GM19452 (cell line): Measurements from ENCODE around the gene SMC1B.
"Not testable (repeated sequence)": the region's sequence is repeated elsewhere in the genome, so short reads cannot be mapped to it uniquely, and the experiment has no call there.

Experiments used
- ATAC-seq: cut with Tn5 transposase; IDR thresholded peaks from one replicate; pipeline ENCODE4 v1.9.1; 2021; ENCODE audit not compliant: unreplicated experiment

The SMC1B gene

DNA sequence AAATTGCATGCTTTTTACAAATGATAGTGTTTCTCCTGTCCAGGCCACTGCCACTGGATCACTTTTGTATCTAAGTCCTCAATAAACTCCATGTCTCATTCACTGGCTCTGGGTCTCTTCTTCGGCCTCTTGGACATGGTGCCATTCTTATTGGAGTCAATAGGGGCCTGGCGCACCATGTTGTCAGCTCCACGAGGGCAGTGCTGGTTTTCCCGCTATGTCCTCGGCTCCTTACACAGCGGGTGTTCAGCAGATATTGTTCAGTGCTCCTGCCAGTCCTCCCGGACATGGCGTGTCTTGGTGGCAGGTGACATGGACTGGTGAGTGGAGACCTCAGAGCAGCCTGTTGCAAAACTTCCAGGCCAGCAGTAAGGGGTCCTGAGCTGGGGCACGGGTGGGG lies 107.3 kb downstream of the SMC1B start:
- no peak for ATAC-seq

DNA sequence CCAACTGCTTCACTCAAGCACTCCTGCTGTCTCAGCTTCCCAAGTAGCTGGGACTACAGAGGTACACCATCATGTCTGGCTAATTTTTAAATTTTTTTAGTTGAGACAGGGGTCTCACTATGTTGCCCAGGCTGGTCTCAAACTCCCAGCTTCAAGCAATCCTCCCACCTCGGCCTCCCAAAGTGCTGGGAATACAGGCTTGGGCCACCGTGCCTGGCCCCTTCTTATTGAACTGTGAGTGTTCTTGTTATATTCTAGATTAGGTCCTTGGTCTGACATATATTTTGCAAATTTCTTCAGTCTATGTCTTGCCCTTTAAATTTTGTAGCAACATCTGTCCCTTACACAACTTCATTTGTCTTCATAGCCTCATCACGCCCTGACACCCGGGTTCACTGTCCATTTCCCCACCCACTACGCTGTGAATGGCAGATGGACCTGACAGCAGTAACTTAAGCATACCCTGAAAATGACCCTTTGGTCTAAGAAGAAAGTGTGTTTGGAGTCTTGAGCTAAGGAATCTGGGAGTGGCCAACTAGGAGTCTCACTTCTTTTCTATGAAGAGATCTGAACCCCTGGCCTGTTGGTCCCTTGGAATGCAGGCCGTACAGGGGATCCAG lies 107.8 kb downstream of the SMC1B start:
- ATAC-seq: no peak

- ATAC-seq: no peak
Measured at GRCh38 chr22:45304971-45305370, 108.4 kb downstream of the SMC1B start.

DNA sequence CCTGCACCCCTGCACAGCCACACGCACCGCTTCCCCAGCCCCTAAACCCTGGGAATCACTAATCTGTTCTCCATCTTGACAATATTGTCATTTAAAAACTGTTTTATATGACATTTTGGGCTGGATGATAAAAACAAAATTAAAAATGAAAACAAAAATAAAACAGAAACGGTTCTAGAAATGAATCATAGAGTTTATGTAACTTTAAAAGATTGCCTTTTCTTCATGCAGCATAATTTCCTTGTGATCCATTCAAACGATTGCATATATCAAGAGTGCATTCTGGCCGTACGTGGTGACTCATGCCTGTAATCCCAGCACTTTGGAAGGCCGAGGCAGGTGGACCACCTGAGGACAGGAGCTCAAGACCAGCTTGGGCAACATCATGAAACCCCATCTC lies 110.2 kb downstream of the SMC1B start:
- no peak for ATAC-seq

GRCh38 chr22:45302751-45303150 lies 110.6 kb downstream of the SMC1B start:
- ATAC-seq: no peak

- no peak for ATAC-seq
Measured at GRCh38 chr22:45298934-45299505, 114.4 kb downstream of the SMC1B start.

DNA sequence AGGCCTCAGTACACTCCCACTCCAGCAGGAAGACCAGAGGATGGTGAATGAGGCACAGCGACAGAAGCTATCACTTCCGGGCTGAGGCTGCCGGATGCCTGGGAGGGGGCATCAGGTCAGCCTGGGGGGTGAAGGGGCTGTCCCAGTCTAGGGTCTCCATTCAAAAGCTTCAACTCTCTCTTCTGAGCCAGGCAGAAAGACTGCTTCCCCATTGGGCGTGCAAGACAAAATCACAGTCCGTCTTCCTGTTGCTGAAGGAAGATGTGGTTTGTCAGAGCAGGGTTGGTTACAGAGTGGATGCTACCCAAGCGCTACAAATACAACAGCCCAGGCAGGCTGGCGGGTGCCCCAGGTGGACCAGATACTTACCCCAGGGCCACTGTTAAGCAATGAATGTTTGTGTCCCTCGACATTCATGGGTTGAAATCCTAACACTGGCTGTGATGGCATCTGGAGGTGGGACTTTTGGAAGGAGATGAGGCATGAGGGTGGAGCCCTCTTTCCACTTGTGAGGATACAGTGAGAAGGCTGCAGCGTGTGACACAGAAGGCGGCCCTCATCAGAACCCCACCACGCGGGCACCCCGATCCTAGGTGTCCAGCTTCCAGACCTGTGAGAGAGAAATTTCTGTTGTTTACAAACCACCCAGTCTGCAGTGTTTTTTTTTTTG lies 116.6 kb downstream of the SMC1B start:
- no peak for ATAC-seq

GRCh38 chr22:45295492-45295891 lies 117.9 kb downstream of the SMC1B start:
- ATAC-seq: no peak

DNA sequence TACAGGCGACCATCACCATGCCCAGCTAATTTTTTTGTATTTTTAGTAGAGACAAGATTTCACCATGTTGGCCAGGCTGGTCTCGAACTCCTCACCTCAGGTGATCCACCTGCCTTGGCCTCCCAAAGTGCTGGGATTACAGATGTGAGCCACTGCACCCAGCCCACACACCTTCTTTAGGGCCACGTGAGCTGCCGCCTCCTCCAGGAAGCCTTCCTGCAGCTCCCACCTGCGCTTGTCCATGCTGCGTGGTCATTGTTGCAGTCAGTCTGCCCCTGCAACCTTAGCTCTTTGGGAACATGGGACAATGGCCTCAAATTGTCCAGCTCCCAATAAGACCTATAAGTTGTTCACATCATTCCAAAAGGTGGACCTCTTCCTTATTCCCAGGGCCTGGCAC lies 118.4 kb downstream of the SMC1B start:
- not testable (repeated sequence) for ATAC-seq
